H1 (cell line): Measurements from ENCODE around the gene ARID1B. TPM values are rescaled to one million over a fixed set of nuclear protein-coding genes. Genes with fewer than 3 reads are reported as not detected.

Experiments
- CTCF ChIA-PET: fragments of 300-600 bp; sonication (Branson Sonifier 250); formaldehyde crosslinking; loops from one replicate; lab custom pipeline; 2021; ENCODE audit not compliant: partially characterized antibody; lab: Charles Lee
- POLR2A ChIA-PET: fragments of 300-600 bp; sonication (Branson Sonifier 250); formaldehyde crosslinking; loops from one replicate; lab custom pipeline; 2021; ENCODE audit warnings: inconsistent platforms; ENCODE audit not compliant: partially characterized antibody; lab: Charles Lee
- DNase-seq, 2 experiments: peaks; one replicate each; pipeline versions ENCODE4 v3.0.0 to v3.0.0-alpha.2; 2010 to 2022; ENCODE audit warnings: low spot score in 2 of 2, low read depth in 1 of 2, mixed read lengths in 1 of 2
- FAIRE-seq: peaks from 2 replicates; lab custom pipeline; 2011; peaks lifted over from hg19 to GRCh38; lab: Jason Lieb, UNC
- H2AFZ ChIP-seq: 2 replicates; pipeline ENCODE4 v1.8.1; 2012; ENCODE audit warnings: low read length, inconsistent platforms
- H2AK5ac ChIP-seq: 2 replicates; pipeline ENCODE4 v1.6.1; 2013; ENCODE audit warnings: low read depth, low read length
- H2BK120ac ChIP-seq: replicated peaks from 2 replicates; pipeline ENCODE3; 2013; ENCODE audit warnings: low read depth, low read length, inconsistent platforms
- H2BK12ac ChIP-seq: 2 replicates; pipeline ENCODE4 v1.6.1; 2013; ENCODE audit warnings: low read depth, low read length
- H2BK15ac ChIP-seq: 2 replicates; pipeline ENCODE4 v1.6.1; 2013; ENCODE audit warnings: low read length
- H2BK20ac ChIP-seq: 2 replicates; pipeline ENCODE4 v1.6.1; 2013; ENCODE audit warnings: low read length
- H2BK5ac ChIP-seq: 2 replicates; pipeline ENCODE4 v1.6.1; 2013; ENCODE audit warnings: low read depth, low read length
- H3K14ac ChIP-seq: 2 replicates; pipeline ENCODE4 v1.6.1; 2013; ENCODE audit warnings: inconsistent platforms; ENCODE audit not compliant: insufficient read length
- H3K18ac ChIP-seq: 2 replicates; pipeline ENCODE4 v1.6.1; 2013; ENCODE audit warnings: low read length; ENCODE audit errors: extremely low read depth
- H3K23ac ChIP-seq: 2 replicates; pipeline ENCODE4 v1.6.1; 2013; ENCODE audit warnings: inconsistent platforms; ENCODE audit not compliant: insufficient read length
- H3K23me2 ChIP-seq: 2 replicates; pipeline ENCODE4 v1.6.1; 2013; ENCODE audit warnings: low read depth, low read length
- H3K27ac ChIP-seq: 2 replicates; pipeline ENCODE4 v1.6.1; 2011; ENCODE audit warnings: low read depth, low read length, inconsistent platforms
- H3K27me3 ChIP-seq, 4 experiments: replicated peaks in 1 of 4; 1 replicate in 1 of 4; 2 replicates in 3 of 4; pipeline versions ENCODE4 v1.6.1 to v1.8.1; 2011 to 2013; ENCODE audit warnings: low read length in 3 of 4, mild to moderate bottlenecking in 3 of 4, inconsistent platforms in 2 of 4, mixed read lengths in 2 of 4, moderate library complexity in 1 of 4; ENCODE audit not compliant: control insufficient read depth in 3 of 4, insufficient read depth in 3 of 4; ENCODE audit errors: extremely low read depth in 1 of 4
- H3K36me3 ChIP-seq, 4 experiments: 2 replicates each; pipeline versions ENCODE4 v1.6.1 to v1.8.1; 2011 to 2013; ENCODE audit warnings: mild to moderate bottlenecking in 4 of 4, low read length in 3 of 4, moderate library complexity in 2 of 4, control low read depth in 1 of 4, inconsistent platforms in 1 of 4; ENCODE audit not compliant: insufficient read depth in 4 of 4, control insufficient read depth in 2 of 4
- H3K4ac ChIP-seq: replicated peaks from 2 replicates; pipeline ENCODE3; 2013; ENCODE audit warnings: low read length, low read depth, mixed read lengths, inconsistent platforms; ENCODE audit not compliant: insufficient read length
- H3K4me1 ChIP-seq, 4 experiments: replicated peaks in 1 of 4; 1 replicate in 1 of 4; 2 replicates in 3 of 4; pipeline versions ENCODE4 v1.6.1 to v1.8.1; 2011 to 2013; ENCODE audit warnings: low read length in 3 of 4, inconsistent platforms in 2 of 4, mixed read lengths in 1 of 4; ENCODE audit not compliant: insufficient read depth in 4 of 4, control insufficient read depth in 3 of 4
- H3K4me2 ChIP-seq, 2 experiments: 2 replicates each; pipeline versions ENCODE4 v1.6.1 to v1.8.1; 2011 to 2013; ENCODE audit warnings: low read depth in 2 of 2, low read length in 2 of 2, control low read depth in 1 of 2, inconsistent platforms in 1 of 2, mild to moderate bottlenecking in 1 of 2; ENCODE audit not compliant: insufficient read depth in 1 of 2
- H3K4me3 ChIP-seq, 4 experiments: fragments of 200-600, 300-600 bp in 1 of 4; sonication (generic), shearing (Covaris generic), sonication (Bioruptor Twin) in 1 of 4; 2 replicates each; pipeline versions ENCODE4 v1.5.1 to v1.8.1; 2011 to 2016; ENCODE audit warnings: low read length in 4 of 4, low read depth in 3 of 4, control low read depth in 2 of 4, inconsistent platforms in 2 of 4, mild to moderate bottlenecking in 2 of 4, mixed read lengths in 1 of 4, moderate library complexity in 1 of 4; ENCODE audit not compliant: insufficient read depth in 2 of 4; ENCODE audit errors: extremely low read depth in 1 of 4
- H3K56ac ChIP-seq: replicated peaks from 2 replicates; pipeline ENCODE3; 2013; ENCODE audit warnings: low read depth, mild to moderate bottlenecking, mixed read lengths, low read length, inconsistent platforms; ENCODE audit not compliant: insufficient read length
- H3K79me1 ChIP-seq: 2 replicates; pipeline ENCODE4 v1.6.1; 2013; ENCODE audit warnings: low read depth, low read length, control low read depth
- H3K79me2 ChIP-seq, 2 experiments: 2 replicates each; pipeline versions ENCODE4 v1.6.1 to v1.8.1; 2012 to 2013; ENCODE audit warnings: low read length in 2 of 2, mild to moderate bottlenecking in 2 of 2, inconsistent platforms in 1 of 2; ENCODE audit not compliant: insufficient read depth in 2 of 2, control insufficient read depth in 1 of 2
- H3K9ac ChIP-seq, 4 experiments: replicated peaks in 1 of 4; 1 replicate in 1 of 4; 2 replicates in 3 of 4; pipeline versions ENCODE4 v1.6.1 to v1.8.1; 2011 to 2013; ENCODE audit warnings: low read depth in 3 of 4, low read length in 3 of 4, control low read depth in 2 of 4, mild to moderate bottlenecking in 2 of 4, moderate library complexity in 2 of 4, inconsistent platforms in 1 of 4; ENCODE audit errors: extremely low read depth in 1 of 4
- H3K9me3 ChIP-seq, 2 experiments: 2 replicates each; pipeline versions ENCODE4 v1.6.1 to v1.8.1; 2012 to 2013; ENCODE audit warnings: mild to moderate bottlenecking in 2 of 2, moderate library complexity in 2 of 2, control low read depth in 1 of 2, inconsistent platforms in 1 of 2, low read depth in 1 of 2, low read length in 1 of 2, mixed read lengths in 1 of 2; ENCODE audit not compliant: insufficient read depth in 2 of 2
- H4K20me1 ChIP-seq, 2 experiments: replicated peaks in 1 of 2; 2 replicates each; pipeline versions ENCODE3 to v1.8.1; 2011 to 2013; ENCODE audit warnings: inconsistent platforms in 2 of 2, low read length in 2 of 2, mild to moderate bottlenecking in 1 of 2; ENCODE audit not compliant: insufficient read depth in 2 of 2, control insufficient read depth in 1 of 2
- H4K5ac ChIP-seq: 2 replicates; pipeline ENCODE4 v1.6.1; 2013; ENCODE audit warnings: low read length, low read depth, mixed read lengths, inconsistent platforms; ENCODE audit not compliant: insufficient read length
- H4K8ac ChIP-seq: 2 replicates; pipeline ENCODE4 v1.8.0; 2013; ENCODE audit warnings: mild to moderate bottlenecking, moderate library complexity, low read length, inconsistent platforms; ENCODE audit not compliant: insufficient read depth; ENCODE audit errors: extremely low read depth
- H4K91ac ChIP-seq: replicated peaks from 2 replicates; pipeline ENCODE3; 2013; ENCODE audit warnings: low read length, mixed read lengths, inconsistent platforms; ENCODE audit not compliant: insufficient read length
- KDM5A ChIP-seq: fragments of 200-600 bp; IDR thresholded peaks from 2 replicates; pipeline ENCODE4 v1.7.1; 2012; ENCODE audit warnings: mild to moderate bottlenecking, low read length, inconsistent platforms, mixed read lengths
- PHF8 ChIP-seq: fragments of 200-600 bp; sonication (generic); conservative IDR thresholded peaks from 2 replicates; pipeline ENCODE4 v1.7.1; 2012; ENCODE audit warnings: low read depth, mild to moderate bottlenecking, inconsistent platforms, low read length, moderate library complexity
- RNF2 ChIP-seq: fragments of 200-900, 300-1000 bp; sonication (generic); IDR thresholded peaks from 2 replicates; pipeline ENCODE4 v1.7.1; 2016; ENCODE audit warnings: borderline replicate concordance, low read depth, mild to moderate bottlenecking, antibody characterized with exemption, low read length; ENCODE audit not compliant: poor library complexity, severe bottlenecking; ENCODE audit errors: missing control alignments
- TAF7 ChIP-seq: optimal IDR thresholded peaks from 2 replicates; pipeline ENCODE3; 2011; ENCODE audit warnings: low read depth, mild to moderate bottlenecking, inconsistent platforms, low read length, moderate library complexity, borderline replicate concordance
- WGBS, 2 experiments: shearing (Covaris generic) in 1 of 2; methylation state at CpG; one replicate each; pipeline versions ENCODE4 v1.1.6 to v1.1.7; 2013 to 2015; ENCODE audit warnings: low lambda C conversion rate in 2 of 2, mixed read lengths in 2 of 2, inconsistent platforms in 1 of 2, low coverage in 1 of 2, missing lambda C conversion rate in 1 of 2; ENCODE audit not compliant: insufficient replicate concordance in 2 of 2, insufficient coverage in 1 of 2, insufficient read length in 1 of 2; ENCODE audit errors: extremely low coverage in 1 of 2, missing lambda C conversion rate in 1 of 2; 5-methylcytosine and 5-hydroxymethylcytosine counted together
- polyA plus RNA-seq, 7 experiments: library from polyadenylated mRNA; depleted of rRNA in 3 of 7; stranded (reverse) in 5 of 7; unstranded in 2 of 7; fragments of >200 nt in 5 of 7; fragments of 200-250 nt in 2 of 7; gene quantifications; 1 replicate in 5 of 7; 2 replicates in 1 of 7; 4 replicates in 1 of 7; pipeline versions ENCODE4 v1.2.1 to v1.2.3, GENCODE V29; 2011 to 2013; ENCODE audit warnings: missing spikeins in 2 of 7, mixed read lengths in 2 of 7
- total RNA-seq: library from RNA; stranded (reverse); fragmentation: NEBNext Ultra II Directional; extraction: Animal tissue kit (Norgen Biotek cat#: 25700); gene quantifications from 2 replicates; pipeline ENCODE4 v1.2.1, GENCODE V29; 2021

ARID1B gene
- total and polyA plus RNA-seq, 2 of the 8 experiments (the other 6 are each of a cell fraction or from before 2014, with no cell fraction given): 24.3 to 70.3 TPM

DNA sequence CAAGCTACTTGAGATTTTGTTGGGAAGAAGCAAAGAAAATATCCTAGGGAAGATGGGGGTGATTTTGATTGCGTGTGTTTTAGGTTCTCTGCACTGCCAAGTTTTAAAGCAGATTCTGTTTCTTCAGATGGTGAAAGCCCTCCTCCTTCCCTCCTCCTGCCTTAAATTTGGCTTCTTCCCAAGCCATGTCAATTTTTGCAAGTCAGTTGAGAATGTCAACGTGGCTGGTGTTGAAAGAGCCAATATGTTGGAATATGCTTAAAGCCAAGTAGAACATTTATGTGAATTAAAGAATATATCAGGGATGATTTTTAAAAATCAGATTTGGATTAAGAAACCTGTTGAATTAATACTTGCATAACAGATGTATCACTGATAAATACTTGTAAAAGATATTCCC is 270.8 kb downstream of the ARID1B start:
- H3K14ac ChIP-seq: no peak overlapping the region
- no peak overlapping the region for H3K9ac ChIP-seq
- H4K5ac ChIP-seq: no peak overlapping the region
- H3K18ac ChIP-seq: no peak overlapping the region
- no peaks in the 10 kb centered on the region for H3K36me3 ChIP-seq
- DNase-seq: no peak
- no peak overlapping the region for H3K23ac ChIP-seq
- TF ChIP-seq RNF2 (no peak), KDM5A (no peak), TAF7 (no peak), PHF8 (no peak)
- no peaks in the 10 kb centered on the region for H3K9me3 ChIP-seq
- H2BK20ac ChIP-seq: no peak overlapping the region
- ChIA-PET POLR2A (interaction anchor here (1.1 kb wide), 1 partner anchor 10 kb away, joined by 3 read pairs; no protein-coding TSS in a partner anchor), CTCF (interaction anchor here (2.4 to 4.7 kb wide), 5 partner anchors 11 to 111 kb away, joined by 6 to 40 read pairs (median 11); no protein-coding TSS in a partner anchor)
- H3K4ac ChIP-seq: no peak overlapping the region
- no peak overlapping the region for H2BK12ac ChIP-seq
- peaks cover 0 to 7% (median 3%) of the 10 kb centered on the region in 4 experiments; a peak in 3 of 7 replicates for H3K4me1 ChIP-seq
- no peak overlapping the region for H3K4me2 ChIP-seq
- H3K79me2 ChIP-seq: peaks cover 2 to 61% of the 10 kb centered on the region in 2 experiments; a peak in 2 of 4 replicates
- H3K23me2 ChIP-seq: no peaks in the 10 kb centered on the region
- H4K91ac ChIP-seq: no peak overlapping the region
- whole genome bisulfite sequencing, 2 experiments: 91% methylated on average over 2 of the region's 2 CpGs; no CpG with 5 or more reads in 1 of the 2 experiments
- H3K27ac ChIP-seq: no peak overlapping the region
- peaks cover 0 to 2% of the 10 kb centered on the region in 2 experiments for H4K20me1 ChIP-seq
- H3K79me1 ChIP-seq: no peaks in the 10 kb centered on the region
- H2BK120ac ChIP-seq: no peak overlapping the region
- no peak overlapping the region for H2AK5ac ChIP-seq
- H3K56ac ChIP-seq: no peak overlapping the region
- no peak overlapping the region for H4K8ac ChIP-seq
- H3K27me3 ChIP-seq: no peaks in the 10 kb centered on the region
- H2BK5ac ChIP-seq: no peak overlapping the region
- H3K4me3 ChIP-seq: no peak overlapping the region
- no peak for FAIRE-seq
- H2AFZ ChIP-seq: no peak overlapping the region
- H2BK15ac ChIP-seq: no peak overlapping the region
